Activated CD4-positive, CD25-positive, alpha-beta regulatory T cell treated with anti-CD3 and anti-CD28 coated beads, Interleukin-2, amount 50 U/mL, for 16 hours (primary cell): ENCODE measurements around the gene IFT22.
"Not testable (repeated sequence)": the region's sequence is repeated elsewhere in the genome, so short reads cannot be mapped to it uniquely, and the experiment has no call there.

Source experiments
- DNase-seq: peaks from one replicate; pipeline ENCODE4 v3.0.0-alpha.2; 2020; ENCODE audit warnings: low read depth, low spot score

The IFT22 gene

GRCh38 chr7:101278461-101279292, 42.9 kb downstream of the IFT22 start:
- no peak for DNase-seq

- no peak for DNase-seq
These were observed 44.5 kb downstream of the IFT22 start for GRCh38 chr7:101277155-101277554.

GRCh38 chr7:101273206-101273605, 48.4 kb downstream of the IFT22 start:
- no peak for DNase-seq

- DNase-seq, result no peak
These were observed 50.6 kb downstream of the IFT22 start for GRCh38 chr7:101271021-101271420.

GRCh38 chr7:101269664-101270063, 51.9 kb downstream of the IFT22 start:
- DNase-seq, result no peak

- DNase-seq, result no peak
These were observed 55.7 kb downstream of the IFT22 start for GRCh38 chr7:101265622-101266516.

GRCh38 chr7:101264102-101264706, 57.4 kb downstream of the IFT22 start:
- DNase-seq, result not testable (repeated sequence)
